GM23338 (cell line): Measurements from ENCODE around the gene MOB2. TPM values are rescaled to one million over a fixed set of nuclear protein-coding genes. Genes with fewer than 3 reads are reported as not detected.

Experiments
- ATAC-seq: fragments of 200-7000 bp; cut with Tn5 transposase; 3 replicates; pipeline ENCODE4 v1.9.1; 2020
- DNase-seq: peaks from one replicate; pipeline ENCODE4 v3.0.0-alpha.2; 2015; ENCODE audit warnings: low spot score
- H2AFZ ChIP-seq: fragments of 200-600 bp; sonication (generic); 2 replicates; pipeline ENCODE4 v1.8.0; 2016; ENCODE audit warnings: antibody characterized with exemption, mild to moderate bottlenecking, moderate library complexity
- H3F3A ChIP-seq: fragments of 200-600 bp; sonication (generic); replicated peaks from 2 replicates; pipeline ENCODE4 v1.8.0; 2017; ENCODE audit warnings: antibody characterized with exemption, mixed run types, low read depth
- H3K27ac ChIP-seq: fragments of 200-600 bp; sonication (generic); 2 replicates; pipeline ENCODE4 v1.6.1; 2016; ENCODE audit warnings: low read depth
- H3K27me3 ChIP-seq: fragments of 200-600 bp; sonication (generic); 2 replicates; pipeline ENCODE4 v1.8.0; 2016; ENCODE audit warnings: mild to moderate bottlenecking, mixed run types, moderate library complexity; ENCODE audit not compliant: insufficient read depth
- H3K36me3 ChIP-seq: fragments of 200-600 bp; sonication (generic); 2 replicates; pipeline ENCODE4 v1.8.0; 2016; ENCODE audit warnings: mild to moderate bottlenecking; ENCODE audit not compliant: insufficient read depth
- H3K4me1 ChIP-seq: fragments of 200-600 bp; sonication (generic); 2 replicates; pipeline ENCODE4 v1.8.0; 2016; ENCODE audit warnings: mild to moderate bottlenecking, moderate library complexity; ENCODE audit not compliant: insufficient read depth
- H3K4me2 ChIP-seq: fragments of 200-600 bp; sonication (generic); 2 replicates; pipeline ENCODE4 v1.7.1; 2017; ENCODE audit warnings: mixed run types
- H3K4me3 ChIP-seq: fragments of 200-600 bp; sonication (generic); 2 replicates; pipeline ENCODE4 v1.6.1; 2016; ENCODE audit warnings: mixed run types
- H3K79me2 ChIP-seq: fragments of 200-600 bp; sonication (generic); replicated peaks from 2 replicates; pipeline ENCODE4 v1.8.0; 2017; ENCODE audit warnings: mild to moderate bottlenecking; ENCODE audit not compliant: insufficient read depth
- H3K9me2 ChIP-seq: fragments of 200-600 bp; sonication (generic); 2 replicates; pipeline ENCODE4 v1.8.0; 2017; ENCODE audit not compliant: insufficient read depth
- H4K20me1 ChIP-seq: fragments of 200-600 bp; sonication (generic); replicated peaks from 2 replicates; pipeline ENCODE4 v1.8.0; 2017; ENCODE audit warnings: mild to moderate bottlenecking; ENCODE audit not compliant: insufficient read depth
- H3K27ac Mint-ChIP-seq: 2 replicates; pipeline ENCODE4 v1.8.0; 2020; ENCODE audit warnings: inconsistent platforms, mild to moderate bottlenecking, moderate library complexity, mixed read lengths
- H3K27me3 Mint-ChIP-seq: 3 replicates; pipeline ENCODE4 v1.8.0; 2022; ENCODE audit warnings: low read depth, mild to moderate bottlenecking, moderate library complexity, mixed read lengths, inconsistent platforms; ENCODE audit not compliant: insufficient read depth, poor library complexity
- H3K36me3 Mint-ChIP-seq: 3 replicates; pipeline ENCODE4 v1.8.0; 2021; ENCODE audit warnings: low read depth, mild to moderate bottlenecking, inconsistent platforms, moderate library complexity, mixed read lengths
- H3K4me1 Mint-ChIP-seq: 3 replicates; pipeline ENCODE4 v1.8.0; 2020; ENCODE audit warnings: mild to moderate bottlenecking, inconsistent platforms, mixed read lengths
- H3K4me3 Mint-ChIP-seq: 3 replicates; pipeline ENCODE4 v1.8.0; 2021; ENCODE audit warnings: moderate library complexity, mild to moderate bottlenecking, inconsistent platforms, mixed read lengths
- H3K9me3 Mint-ChIP-seq: 3 replicates; pipeline ENCODE4 v1.8.0; 2020; ENCODE audit warnings: moderate library complexity, mild to moderate bottlenecking, inconsistent platforms, mixed read lengths
- CREB1 ChIP-seq: fragments of 250-450 bp; sonication (Bioruptor Pico); IDR thresholded peaks from 2 replicates; pipeline ENCODE4 v1.5.0; 2020; ENCODE audit warnings: low read depth, mild to moderate bottlenecking, moderate library complexity
- EZH2 ChIP-seq: fragments of 200-600 bp; sonication (generic); IDR thresholded peaks from one replicate; pipeline ENCODE4 v1.8.0; 2017; ENCODE audit warnings: antibody characterized with exemption, mild to moderate bottlenecking, low read depth; ENCODE audit not compliant: unreplicated experiment
- JUNB ChIP-seq: IDR thresholded peaks from one replicate; pipeline ENCODE4 v1.6.1; 2016; ENCODE audit warnings: antibody characterized with exemption; ENCODE audit not compliant: unreplicated experiment
- POLR2AphosphoS5 ChIP-seq: IDR thresholded peaks from 2 replicates; pipeline ENCODE4 v1.6.1; 2016; ENCODE audit warnings: antibody characterized with exemption, low read depth
- STAT1 ChIP-seq: IDR thresholded peaks from one replicate; pipeline ENCODE4 v1.6.1; 2016; ENCODE audit warnings: antibody characterized with exemption; ENCODE audit not compliant: unreplicated experiment
- ZNF114 ChIP-seq: fragments of 250-450 bp; sonication (Bioruptor Pico); IDR thresholded peaks from 2 replicates; pipeline ENCODE4 v1.5.0; 2020; ENCODE audit warnings: mild to moderate bottlenecking, moderate library complexity
- ZNF331 ChIP-seq: fragments of 250-450 bp; sonication (Bioruptor Pico); IDR thresholded peaks from 2 replicates; pipeline ENCODE4 v1.5.0; 2020; ENCODE audit warnings: low read depth, mild to moderate bottlenecking, moderate library complexity
- polyA plus RNA-seq: library from polyadenylated mRNA; unstranded; fragments of >200 nt; fragmentation: Nextera tagmentation; extraction: Ambion mirVana; gene quantifications from 2 replicates; pipeline ENCODE4 v1.2.1, GENCODE V29; 2016
- total RNA-seq: library from RNA; depleted of rRNA; stranded (reverse); fragments of >200 nt; shearing (Covaris generic); gene quantifications from 2 replicates; pipeline ENCODE4 v1.2.3, GENCODE V29; 2014
- TF ChIP-seq, protein P1 (sequence below): fragments of 250-450 bp; sonication (Bioruptor Pico); IDR thresholded peaks from 2 replicates; pipeline ENCODE4 v1.5.0; 2020; ENCODE audit warnings: mild to moderate bottlenecking, moderate library complexity
- TF ChIP-seq, protein P2 (sequence below): IDR thresholded peaks from 2 replicates; pipeline ENCODE4 v1.6.1; 2016; ENCODE audit warnings: antibody characterized with exemption

The MOB2 gene
- total and polyA plus RNA-seq, 2 experiments from 2014 or later = 10.1 to 19.7 TPM

DNA sequence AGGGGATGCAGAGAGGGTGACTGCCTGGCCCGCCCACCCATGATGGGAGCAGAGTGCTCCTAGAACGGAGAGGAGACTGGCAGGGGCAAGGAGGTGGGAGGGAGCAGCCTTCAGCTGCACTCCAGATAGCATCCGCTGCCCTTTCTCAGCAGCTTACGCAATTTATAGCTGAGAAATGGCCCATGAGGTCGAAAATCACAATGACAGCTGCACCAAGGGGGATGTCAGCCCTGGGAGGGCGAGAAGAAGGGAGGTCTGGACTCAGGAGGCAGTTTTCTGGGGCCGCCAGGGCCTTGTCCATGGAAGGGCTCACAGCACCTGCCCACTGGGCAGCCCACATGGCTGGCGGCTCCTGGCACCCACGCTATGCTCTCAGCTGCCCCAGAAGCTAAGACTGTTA lies 17.6 kb upstream of the MOB2 start:
- H3K4me2 ChIP-seq = no peak overlapping the region
- Mint-ChIP-seq H3K4me1 (peaks cover 21% of the 10 kb centered on the region), H3K27ac (no peak overlapping the region), H3K9me3 (peaks cover under 1% of the 10 kb centered on the region; the same call in 1 of the 3 replicates), H3K36me3 (peaks cover under 1% of the 10 kb centered on the region; the same call in 2 of the 3 replicates), H3K4me3 (no peak overlapping the region), H3K27me3 (peaks cover 20% of the 10 kb centered on the region)
- no peak for DNase-seq
- no peaks in the 10 kb centered on the region for H3K27me3 ChIP-seq
- ATAC-seq = no peak
- TF ChIP-seq POLR2AphosphoS5 = no peak
- no peak for TF ChIP-seq STAT1
- TF ChIP-seq, protein P1, sequence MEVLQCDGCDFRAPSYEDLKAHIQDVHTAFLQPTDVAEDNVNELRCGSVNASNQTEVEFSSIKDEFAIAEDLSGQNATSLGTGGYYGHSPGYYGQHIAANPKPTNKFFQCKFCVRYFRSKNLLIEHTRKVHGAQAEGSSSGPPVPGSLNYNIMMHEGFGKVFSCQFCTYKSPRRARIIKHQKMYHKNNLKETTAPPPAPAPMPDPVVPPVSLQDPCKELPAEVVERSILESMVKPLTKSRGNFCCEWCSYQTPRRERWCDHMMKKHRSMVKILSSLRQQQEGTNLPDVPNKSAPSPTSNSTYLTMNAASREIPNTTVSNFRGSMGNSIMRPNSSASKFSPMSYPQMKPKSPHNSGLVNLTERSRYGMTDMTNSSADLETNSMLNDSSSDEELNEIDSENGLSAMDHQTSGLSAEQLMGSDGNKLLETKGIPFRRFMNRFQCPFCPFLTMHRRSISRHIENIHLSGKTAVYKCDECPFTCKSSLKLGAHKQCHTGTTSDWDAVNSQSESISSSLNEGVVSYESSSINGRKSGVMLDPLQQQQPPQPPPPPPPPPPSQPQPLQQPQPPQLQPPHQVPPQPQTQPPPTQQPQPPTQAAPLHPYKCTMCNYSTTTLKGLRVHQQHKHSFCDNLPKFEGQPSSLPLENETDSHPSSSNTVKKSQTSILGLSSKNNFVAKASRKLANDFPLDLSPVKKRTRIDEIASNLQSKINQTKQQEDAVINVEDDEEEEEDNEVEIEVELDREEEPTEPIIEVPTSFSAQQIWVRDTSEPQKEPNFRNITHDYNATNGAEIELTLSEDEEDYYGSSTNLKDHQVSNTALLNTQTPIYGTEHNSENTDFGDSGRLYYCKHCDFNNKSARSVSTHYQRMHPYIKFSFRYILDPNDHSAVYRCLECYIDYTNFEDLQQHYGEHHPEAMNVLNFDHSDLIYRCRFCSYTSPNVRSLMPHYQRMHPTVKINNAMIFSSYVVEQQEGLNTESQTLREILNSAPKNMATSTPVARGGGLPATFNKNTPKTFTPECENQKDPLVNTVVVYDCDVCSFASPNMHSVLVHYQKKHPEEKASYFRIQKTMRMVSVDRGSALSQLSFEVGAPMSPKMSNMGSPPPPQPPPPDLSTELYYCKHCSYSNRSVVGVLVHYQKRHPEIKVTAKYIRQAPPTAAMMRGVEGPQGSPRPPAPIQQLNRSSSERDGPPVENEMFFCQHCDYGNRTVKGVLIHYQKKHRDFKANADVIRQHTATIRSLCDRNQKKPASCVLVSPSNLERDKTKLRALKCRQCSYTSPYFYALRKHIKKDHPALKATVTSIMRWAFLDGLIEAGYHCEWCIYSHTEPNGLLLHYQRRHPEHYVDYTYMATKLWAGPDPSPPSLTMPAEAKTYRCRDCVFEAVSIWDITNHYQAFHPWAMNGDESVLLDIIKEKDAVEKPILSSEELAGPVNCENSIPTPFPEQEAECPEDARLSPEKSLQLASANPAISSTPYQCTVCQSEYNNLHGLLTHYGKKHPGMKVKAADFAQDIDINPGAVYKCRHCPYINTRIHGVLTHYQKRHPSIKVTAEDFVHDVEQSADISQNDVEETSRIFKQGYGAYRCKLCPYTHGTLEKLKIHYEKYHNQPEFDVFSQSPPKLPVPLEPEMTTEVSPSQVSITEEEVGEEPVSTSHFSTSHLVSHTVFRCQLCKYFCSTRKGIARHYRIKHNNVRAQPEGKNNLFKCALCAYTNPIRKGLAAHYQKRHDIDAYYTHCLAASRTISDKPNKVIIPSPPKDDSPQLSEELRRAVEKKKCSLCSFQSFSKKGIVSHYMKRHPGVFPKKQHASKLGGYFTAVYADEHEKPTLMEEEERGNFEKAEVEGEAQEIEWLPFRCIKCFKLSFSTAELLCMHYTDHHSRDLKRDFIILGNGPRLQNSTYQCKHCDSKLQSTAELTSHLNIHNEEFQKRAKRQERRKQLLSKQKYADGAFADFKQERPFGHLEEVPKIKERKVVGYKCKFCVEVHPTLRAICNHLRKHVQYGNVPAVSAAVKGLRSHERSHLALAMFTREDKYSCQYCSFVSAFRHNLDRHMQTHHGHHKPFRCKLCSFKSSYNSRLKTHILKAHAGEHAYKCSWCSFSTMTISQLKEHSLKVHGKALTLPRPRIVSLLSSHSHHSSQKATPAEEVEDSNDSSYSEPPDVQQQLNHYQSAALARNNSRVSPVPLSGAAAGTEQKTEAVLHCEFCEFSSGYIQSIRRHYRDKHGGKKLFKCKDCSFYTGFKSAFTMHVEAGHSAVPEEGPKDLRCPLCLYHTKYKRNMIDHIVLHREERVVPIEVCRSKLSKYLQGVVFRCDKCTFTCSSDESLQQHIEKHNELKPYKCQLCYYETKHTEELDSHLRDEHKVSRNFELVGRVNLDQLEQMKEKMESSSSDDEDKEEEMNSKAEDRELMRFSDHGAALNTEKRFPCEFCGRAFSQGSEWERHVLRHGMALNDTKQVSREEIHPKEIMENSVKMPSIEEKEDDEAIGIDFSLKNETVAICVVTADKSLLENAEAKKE = no peak
- TF ChIP-seq ZNF331 (CRISPR knock-in tag) = no peak
- TF ChIP-seq CREB1 (CRISPR knock-in tag) = no peak
- TF ChIP-seq EZH2 = no peak
- no peak for TF ChIP-seq JUNB
- TF ChIP-seq, protein P2, sequence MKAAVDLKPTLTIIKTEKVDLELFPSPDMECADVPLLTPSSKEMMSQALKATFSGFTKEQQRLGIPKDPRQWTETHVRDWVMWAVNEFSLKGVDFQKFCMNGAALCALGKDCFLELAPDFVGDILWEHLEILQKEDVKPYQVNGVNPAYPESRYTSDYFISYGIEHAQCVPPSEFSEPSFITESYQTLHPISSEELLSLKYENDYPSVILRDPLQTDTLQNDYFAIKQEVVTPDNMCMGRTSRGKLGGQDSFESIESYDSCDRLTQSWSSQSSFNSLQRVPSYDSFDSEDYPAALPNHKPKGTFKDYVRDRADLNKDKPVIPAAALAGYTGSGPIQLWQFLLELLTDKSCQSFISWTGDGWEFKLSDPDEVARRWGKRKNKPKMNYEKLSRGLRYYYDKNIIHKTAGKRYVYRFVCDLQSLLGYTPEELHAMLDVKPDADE = no peak
- no peak for TF ChIP-seq ZNF114
- H3K4me3 ChIP-seq = no peak overlapping the region
- no peaks in the 10 kb centered on the region for H3K9me2 ChIP-seq
- no peaks in the 10 kb centered on the region for H3F3A ChIP-seq
- peaks cover 18% of the 10 kb centered on the region for H3K79me2 ChIP-seq
- H3K36me3 ChIP-seq = no peaks in the 10 kb centered on the region
- no peak overlapping the region for H3K27ac ChIP-seq
- H2AFZ ChIP-seq = no peak overlapping the region
- H4K20me1 ChIP-seq = 0 out of 2 replicates have a peak, but pooled peaks cover 4% of the 10 kb centered on the region
- peaks cover 7% of the 10 kb centered on the region; the same call in 1 of the 2 replicates for H3K4me1 ChIP-seq
